RPMI7951 (cell line): ENCODE measurements around the gene MRPS2. TPM values are rescaled to one million over a fixed set of nuclear protein-coding genes. Genes with fewer than 3 reads are reported as not detected.

Experiments used
- DNase-seq: peaks from one replicate; pipeline ENCODE4 v3.0.0-alpha.2; 2012; ENCODE audit warnings: low read depth
- total RNA-seq: library from RNA; depleted of rRNA; stranded (reverse); fragments of >200 nt; shearing (Covaris generic); gene quantifications from 2 replicates; pipeline ENCODE4 v1.2.3, GENCODE V29; 2014

The MRPS2 gene
- total RNA-seq, 1 experiment from 2014 or later = 25.2 TPM

- no peak for DNase-seq
Observed at GRCh38 chr9:135480071-135480939, 20.2 kb upstream of the MRPS2 start.

GRCh38 chr9:135480940-135481310 is 19.6 kb upstream of the MRPS2 start:
- DNase-seq = no peak

GRCh38 chr9:135482015-135482754 is 18.3 kb upstream of the MRPS2 start:
- no peak for DNase-seq

GRCh38 chr9:135484460-135485277 is 15.8 kb upstream of the MRPS2 start:
- DNase-seq = no peak

GRCh38 chr9:135485385-135485784 is 15.1 kb upstream of the MRPS2 start:
- no peak for DNase-seq

- DNase-seq = no peak
Observed at GRCh38 chr9:135485832-135486231, 14.7 kb upstream of the MRPS2 start.

- no peak for DNase-seq
Observed at GRCh38 chr9:135486267-135487065, 14.0 kb upstream of the MRPS2 start.

- DNase-seq = no peak
Observed at GRCh38 chr9:135487281-135488012, 13.0 kb upstream of the MRPS2 start.

GRCh38 chr9:135488013-135488330 is 12.5 kb upstream of the MRPS2 start:
- DNase-seq = no peak

- DNase-seq = no peak
Observed at GRCh38 chr9:135488527-135488926, 12.0 kb upstream of the MRPS2 start.

GRCh38 chr9:135489188-135489906 is 11.1 kb upstream of the MRPS2 start:
- no peak for DNase-seq

GRCh38 chr9:135490166-135490870 is 10.2 kb upstream of the MRPS2 start:
- no peak for DNase-seq

GRCh38 chr9:135490980-135491464 is 9.5 kb upstream of the MRPS2 start:
- no peak for DNase-seq

- no peak for DNase-seq
Observed at GRCh38 chr9:135491764-135492163, 8.7 kb upstream of the MRPS2 start.

GRCh38 chr9:135492886-135493669 is 7.4 kb upstream of the MRPS2 start:
- DNase-seq = no peak

GRCh38 chr9:135494791-135495559 is 5.5 kb upstream of the MRPS2 start:
- no peak for DNase-seq

GRCh38 chr9:135498381-135499126 is 1.9 kb upstream of the MRPS2 start:
- no peak for DNase-seq
